Measurements from ENCODE around the gene CCDC192.

Gene CCDC192

GRCh38 chr5:127875235-127876021, 172.2 kb downstream of the CCDC192 start:
- TF ChIP-seq PATZ1 (CRISPR knock-in tag; IDR thresholded peaks at IDR 0.05; ENCODE audit: borderline replicate concordance), result no peak
- TF ChIP-seq POU6F1 (CRISPR knock-in tag; IDR thresholded peaks at IDR 0.05; ENCODE audit: borderline replicate concordance, low read depth), result no peak
- no peak for TF ChIP-seq ZFP30 (CRISPR knock-in tag; IDR thresholded peaks at IDR 0.05)
- TF ChIP-seq BACH2 (CRISPR knock-in tag; IDR thresholded peaks at IDR 0.05; ENCODE audit: borderline replicate concordance), result no peak
- no peak for TF ChIP-seq PPARA (CRISPR knock-in tag; IDR thresholded peaks at IDR 0.05; ENCODE audit: borderline replicate concordance)
- no peak for TF ChIP-seq ESRRG (CRISPR knock-in tag; IDR thresholded peaks at IDR 0.05)
- no peak for TF ChIP-seq RARB (CRISPR knock-in tag; IDR thresholded peaks at IDR 0.05)
- ATAC-seq, result peak; percentile 88

GRCh38 chr5:127876384-127876783, 173.2 kb downstream of the CCDC192 start:
- TF ChIP-seq ESRRG (CRISPR knock-in tag; IDR thresholded peaks at IDR 0.05) (no peak), POU6F1 (CRISPR knock-in tag; IDR thresholded peaks at IDR 0.05; ENCODE audit: borderline replicate concordance, low read depth) (no peak)

GRCh38 chr5:127878174-127878750, 175.1 kb downstream of the CCDC192 start:
- TF ChIP-seq OSR1 (CRISPR knock-in tag; IDR thresholded peaks at IDR 0.05), result no peak
- TF ChIP-seq TOX (CRISPR knock-in tag; IDR thresholded peaks at IDR 0.05; ENCODE audit: borderline replicate concordance), result no peak
- TF ChIP-seq ZNF70 (CRISPR knock-in tag; IDR thresholded peaks at IDR 0.05), result no peak
- no peak for TF ChIP-seq ESRRG (CRISPR knock-in tag; IDR thresholded peaks at IDR 0.05)
- no peak for TF ChIP-seq ZNF8 (CRISPR knock-in tag; IDR thresholded peaks at IDR 0.05)
- no peak for TF ChIP-seq ARNTL (CRISPR knock-in tag; IDR thresholded peaks at IDR 0.05; ENCODE audit: borderline replicate concordance, low read depth)
- TF ChIP-seq POU6F1 (CRISPR knock-in tag; IDR thresholded peaks at IDR 0.05; ENCODE audit: borderline replicate concordance, low read depth), result no peak
- no peak for TF ChIP-seq ZFP30 (CRISPR knock-in tag; IDR thresholded peaks at IDR 0.05)
- TF ChIP-seq PPARA (CRISPR knock-in tag; IDR thresholded peaks at IDR 0.05; ENCODE audit: borderline replicate concordance), result no peak
- TF ChIP-seq RARB (CRISPR knock-in tag; IDR thresholded peaks at IDR 0.05), result no peak
- TF ChIP-seq ZNF565 (CRISPR knock-in tag; conservative IDR thresholded peaks at IDR 0.05; ENCODE audit: low read depth), result no peak
- no peak for TF ChIP-seq GLIS3 (CRISPR knock-in tag; IDR thresholded peaks at IDR 0.05)
- TF ChIP-seq CREB5 (CRISPR knock-in tag; IDR thresholded peaks at IDR 0.05; ENCODE audit: low read depth), result no peak
- TF ChIP-seq TSHZ2 (CRISPR knock-in tag; IDR thresholded peaks at IDR 0.05), result no peak
- TF ChIP-seq CSRNP3 (CRISPR knock-in tag; IDR thresholded peaks at IDR 0.05), result no peak
- no peak for TF ChIP-seq BACH2 (CRISPR knock-in tag; IDR thresholded peaks at IDR 0.05; ENCODE audit: borderline replicate concordance)

More at GRCh38 chr5:127876384-127876783, 173.2 kb downstream of the CCDC192 start:
- no peak; the same call in 2 of the 3 replicates for ATAC-seq

More at GRCh38 chr5:127878174-127878750, 175.1 kb downstream of the CCDC192 start:
- peak; percentile 90 for ATAC-seq

All from SK-N-SH treated with all-trans-retinoic acid at 6 μM for 48 hours (cell line).